HEK293T (cell line): ENCODE results near the gene C22orf39.
"Not testable (repeated sequence)": the region's sequence is repeated elsewhere in the genome, so short reads cannot be mapped to it uniquely, and the experiment has no call there.

Experiments used
- CTCF ChIA-PET: fragments of 350-600 bp; formaldehyde crosslinking; extraction: SDS; loops from one replicate; lab custom pipeline; 2021; ENCODE audit warnings: antibody characterized with exemption, inconsistent platforms; lab: Yijun Ruan, JAX
- POLR2A ChIA-PET: fragments of 350-600 bp; formaldehyde crosslinking; extraction: SDS; loops from one replicate; lab custom pipeline; 2020; ENCODE audit warnings: antibody characterized with exemption, inconsistent platforms; lab: Yijun Ruan, JAX
- DNase-seq: peaks from one replicate; pipeline ENCODE4 v3.0.0; 2012; ENCODE audit warnings: mixed read lengths; ENCODE audit errors: extremely low spot score
- ARNT ChIP-seq: fragments of 450-650 bp; IDR thresholded peaks from 2 replicates; pipeline ENCODE4 v1.6.1; 2017; ENCODE audit warnings: mild to moderate bottlenecking
- BHLHE40 ChIP-seq: fragments of 450-650 bp; IDR thresholded peaks from 2 replicates; pipeline ENCODE4 v1.6.1; 2016; ENCODE audit warnings: mild to moderate bottlenecking, moderate library complexity, borderline replicate concordance
- CTBP1 ChIP-seq: fragments of 450-650 bp; IDR thresholded peaks from 2 replicates; pipeline ENCODE4 v1.6.1; 2016; ENCODE audit warnings: borderline replicate concordance
- ELF4 ChIP-seq: fragments of 450-650 bp; IDR thresholded peaks from 2 replicates; pipeline ENCODE4 v1.6.1; 2017; ENCODE audit warnings: antibody characterized with exemption
- FOXA1 ChIP-seq: fragments of 450-650 bp; IDR thresholded peaks from 2 replicates; pipeline ENCODE4 v1.6.1; 2016; ENCODE audit warnings: mild to moderate bottlenecking
- FOXK2 ChIP-seq: fragments of 450-650 bp; IDR thresholded peaks from 2 replicates; pipeline ENCODE4 v1.6.1; 2016; ENCODE audit warnings: mild to moderate bottlenecking
- FOXM1 ChIP-seq: fragments of 450-650 bp; IDR thresholded peaks from 2 replicates; pipeline ENCODE4 v1.6.1; 2017; ENCODE audit warnings: mild to moderate bottlenecking, borderline replicate concordance
- HDGF ChIP-seq: fragments of 450-650 bp; IDR thresholded peaks from 2 replicates; pipeline ENCODE4 v1.6.1; 2017; ENCODE audit warnings: antibody characterized with exemption, borderline replicate concordance
- L3MBTL2 ChIP-seq: fragments of 450-650 bp; conservative IDR thresholded peaks from 2 replicates; pipeline ENCODE4 v1.6.1; 2016; ENCODE audit warnings: mild to moderate bottlenecking
- LEF1 ChIP-seq: fragments of 450-650 bp; IDR thresholded peaks from 2 replicates; pipeline ENCODE4 v1.6.1; 2017; ENCODE audit warnings: mild to moderate bottlenecking, borderline replicate concordance
- NFRKB ChIP-seq: fragments of 450-650 bp; IDR thresholded peaks from 2 replicates; pipeline ENCODE4 v1.6.1; 2016; ENCODE audit warnings: mild to moderate bottlenecking, moderate library complexity
- SP1 ChIP-seq: fragments of 450-650 bp; IDR thresholded peaks from 2 replicates; pipeline ENCODE4 v1.6.1; 2017
- SUZ12 ChIP-seq: fragments of 450-650 bp; IDR thresholded peaks from 2 replicates; pipeline ENCODE4 v1.6.1; 2016; ENCODE audit warnings: mild to moderate bottlenecking
- TARDBP ChIP-seq: fragments of 450-650 bp; IDR thresholded peaks from 2 replicates; pipeline ENCODE4 v1.6.1; 2016
- ZNF384 ChIP-seq: fragments of 450-650 bp; IDR thresholded peaks from 2 replicates; pipeline ENCODE4 v1.6.1; 2016
- TF ChIP-seq, protein P1 (sequence below): fragments of 450-650 bp; IDR thresholded peaks from 2 replicates; pipeline ENCODE4 v1.6.1; 2016

Gene C22orf39

GRCh38 chr22:19448739-19449421 lies 1.4 kb upstream of the C22orf39 start:
- CTCF ChIA-PET, result no interaction called here
- TF ChIP-seq, protein P1, sequence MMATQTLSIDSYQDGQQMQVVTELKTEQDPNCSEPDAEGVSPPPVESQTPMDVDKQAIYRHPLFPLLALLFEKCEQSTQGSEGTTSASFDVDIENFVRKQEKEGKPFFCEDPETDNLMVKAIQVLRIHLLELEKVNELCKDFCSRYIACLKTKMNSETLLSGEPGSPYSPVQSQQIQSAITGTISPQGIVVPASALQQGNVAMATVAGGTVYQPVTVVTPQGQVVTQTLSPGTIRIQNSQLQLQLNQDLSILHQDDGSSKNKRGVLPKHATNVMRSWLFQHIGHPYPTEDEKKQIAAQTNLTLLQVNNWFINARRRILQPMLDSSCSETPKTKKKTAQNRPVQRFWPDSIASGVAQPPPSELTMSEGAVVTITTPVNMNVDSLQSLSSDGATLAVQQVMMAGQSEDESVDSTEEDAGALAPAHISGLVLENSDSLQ, result no peak
- no peak for TF ChIP-seq TARDBP
- no peak for TF ChIP-seq ELF4
- TF ChIP-seq L3MBTL2, result no peak
- TF ChIP-seq CTBP1, result no peak
- TF ChIP-seq BHLHE40, result no peak
- TF ChIP-seq NFRKB, result no peak
- no peak for TF ChIP-seq SUZ12
- TF ChIP-seq LEF1, result no peak
- TF ChIP-seq FOXK2, result no peak
- no peak for TF ChIP-seq FOXM1
- no peak for TF ChIP-seq ARNT
- TF ChIP-seq HDGF, result no peak
- no peak for TF ChIP-seq FOXA1
- no peak for TF ChIP-seq SP1
- no peak for TF ChIP-seq ZNF384
- POLR2A ChIA-PET, result interaction anchor here (0.7 to 2.8 kb wide), 4 partner anchors 15 to 32 kb away, joined by 3 to 11 read pairs (median 6); partner anchors contain the start of genes CDC45 and HIRA

DNA sequence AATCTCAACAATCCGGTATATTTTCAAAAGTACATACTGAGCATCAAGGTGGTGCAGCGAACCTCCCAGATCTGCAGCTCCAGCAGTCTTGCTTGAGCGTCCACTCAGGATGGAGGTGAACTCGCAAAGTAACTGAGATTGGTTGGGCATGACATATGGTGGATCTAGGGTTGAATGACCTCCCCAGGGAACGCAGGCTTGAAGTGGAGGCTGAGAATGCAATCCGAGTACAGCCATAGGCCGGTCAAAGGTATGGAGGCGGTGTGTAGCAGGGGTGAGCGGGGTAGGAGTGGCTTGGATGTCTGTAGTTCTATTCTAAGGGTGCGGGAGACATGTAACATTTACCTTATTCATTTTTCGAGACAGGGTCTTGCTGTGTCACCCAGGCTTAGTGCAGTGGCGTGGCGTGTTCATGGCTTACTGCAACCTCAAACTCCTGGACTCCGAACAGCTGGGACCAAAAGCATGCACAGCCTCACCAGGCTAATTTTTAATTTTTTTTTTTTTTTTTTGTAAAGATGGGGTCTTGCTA lies 631 bp upstream of the C22orf39 start:
- peak; percentile 83 for DNase-seq
- CTCF ChIA-PET, result no interaction called here
- POLR2A ChIA-PET, result interaction anchor here (1.2 to 2.8 kb wide), 6 partner anchors 14 to 39 kb away, joined by 4 to 12 read pairs (median 6); partner anchors contain the start of gene CDC45
- TF ChIP-seq NFRKB (no peak), SUZ12 (no peak), FOXK2 (no peak)

More at GRCh38 chr22:19448739-19449421, 1.4 kb upstream of the C22orf39 start:
- DNase-seq, result peak; percentile 27

DNA sequence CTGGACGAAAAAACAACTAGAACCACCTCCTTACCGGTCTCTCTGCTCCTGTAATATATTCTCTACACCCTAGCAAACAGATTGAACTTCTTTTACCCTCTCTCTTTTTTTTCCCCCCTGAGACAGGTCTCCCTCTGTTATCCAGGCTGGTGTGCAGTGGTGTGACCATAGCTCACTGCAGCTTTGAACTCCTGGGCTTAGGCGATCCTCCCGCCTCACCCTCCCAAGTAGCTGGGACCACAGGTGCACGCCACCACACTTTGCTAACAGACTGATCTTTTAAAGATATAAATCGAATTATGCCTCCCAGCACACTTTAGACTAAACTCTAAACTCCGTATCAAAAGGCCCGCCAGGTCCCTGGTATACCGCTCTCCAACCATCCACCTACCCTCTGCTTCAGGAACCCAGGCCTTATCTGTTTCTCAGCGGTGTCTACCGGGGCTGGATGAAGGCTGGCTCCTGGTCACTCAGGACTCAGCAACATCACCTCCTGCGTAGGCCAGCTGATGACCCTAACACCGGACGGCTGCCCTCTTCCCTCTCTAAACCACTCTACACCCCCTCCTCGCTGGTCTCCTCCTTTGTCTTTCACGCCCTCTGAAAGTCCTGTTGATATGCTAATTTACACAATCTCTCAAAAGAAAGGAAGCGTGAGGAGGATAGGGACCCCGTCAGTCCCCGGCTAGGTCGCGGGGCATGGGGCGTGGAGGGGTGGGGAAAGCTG lies 745 bp downstream of the C22orf39 start:
- no peak for TF ChIP-seq TARDBP
- no peak for TF ChIP-seq SP1
- TF ChIP-seq FOXM1, result no peak
- POLR2A ChIA-PET, result interaction anchor here (0.9 to 5.5 kb wide), 9 partner anchors 13 to 264 kb away, joined by 3 to 20 read pairs (median 5); partner anchors contain the start of genes CDC45, HIRA and MRPL40
- DNase-seq, result no peak
- CTCF ChIA-PET, result no interaction called here

- POLR2A ChIA-PET, result interaction anchor here (1.0 to 5.5 kb wide), 5 partner anchors 10 to 154 kb away, joined by 3 to 20 read pairs (median 4); partner anchors contain the start of genes CLTCL1, HIRA and MRPL40
- DNase-seq, CTCF ChIA-PET: not testable (repeated sequence)
Observed at GRCh38 chr22:19445279-19445982, 2.1 kb downstream of the C22orf39 start.

DNA sequence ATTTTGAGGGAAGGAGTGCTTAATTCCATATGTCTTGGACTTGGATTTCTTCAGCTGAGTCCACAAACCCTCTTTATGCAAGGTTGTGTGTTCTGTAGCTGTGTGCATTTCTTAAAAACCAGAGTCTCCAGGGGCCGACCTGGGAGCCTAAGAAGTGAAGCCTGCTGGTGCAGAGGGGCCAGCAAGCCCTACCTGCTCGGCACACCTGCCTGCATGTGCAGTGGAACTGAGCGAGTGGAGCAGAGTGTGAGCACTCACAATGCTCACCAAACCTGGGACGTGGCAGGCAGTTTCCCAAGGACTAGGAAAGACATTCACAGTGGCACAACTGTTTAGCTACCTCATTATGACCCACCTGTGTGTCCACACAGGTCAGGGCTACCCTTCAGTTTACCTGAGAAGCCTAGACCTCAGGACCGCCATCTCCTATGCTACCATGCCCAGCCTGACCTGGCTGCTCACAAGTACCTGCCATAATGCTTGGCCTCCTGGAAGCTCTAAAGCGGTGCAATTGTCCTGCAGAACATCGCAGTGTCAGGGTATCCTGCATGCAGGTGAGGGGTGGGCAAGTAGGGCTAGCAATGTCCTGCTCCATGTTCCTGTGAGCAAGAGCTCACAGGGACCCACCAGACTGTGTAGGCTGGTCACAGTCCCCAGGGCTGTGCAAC lies 3.8 kb downstream of the C22orf39 start:
- ChIA-PET POLR2A (interaction anchor here (0.7 to 5.5 kb wide), 6 partner anchors 9 to 151 kb away, joined by 3 to 20 read pairs (median 4); partner anchors contain the start of genes CDC45, HIRA and MRPL40), CTCF (interaction anchor here (0.6 kb wide), 1 partner anchor 10 kb away, joined by 4 read pairs; no protein-coding TSS in a partner anchor)
- DNase-seq, result no peak
- TF ChIP-seq L3MBTL2 (no peak), LEF1 (no peak), BHLHE40 (no peak), SP1 (no peak), FOXK2 (no peak), HDGF (no peak), ELF4 (no peak)
- TF ChIP-seq, protein P1, result no peak

GRCh38 chr22:19442166-19442565 lies 5.3 kb downstream of the C22orf39 start:
- CTCF ChIA-PET, result no interaction called here
- POLR2A ChIA-PET, result interaction anchor here (5.5 kb wide), 1 partner anchor 11 kb away, joined by 20 read pairs; the partner anchor contains the start of genes HIRA and MRPL40
- DNase-seq, result no peak
- no peak for TF ChIP-seq SP1
- TF ChIP-seq SUZ12, result no peak
- no peak for TF ChIP-seq ELF4
- TF ChIP-seq HDGF, result no peak
- TF ChIP-seq NFRKB, result no peak
- no peak for TF ChIP-seq LEF1
- TF ChIP-seq BHLHE40, result no peak
- TF ChIP-seq FOXM1, result no peak
- TF ChIP-seq ARNT, result no peak
- no peak for TF ChIP-seq CTBP1
- TF ChIP-seq L3MBTL2, result no peak
- TF ChIP-seq FOXA1, result no peak
- TF ChIP-seq TARDBP, result no peak
- no peak for TF ChIP-seq ZNF384
